ENCODE results near the gene LRRTM3.

DNA sequence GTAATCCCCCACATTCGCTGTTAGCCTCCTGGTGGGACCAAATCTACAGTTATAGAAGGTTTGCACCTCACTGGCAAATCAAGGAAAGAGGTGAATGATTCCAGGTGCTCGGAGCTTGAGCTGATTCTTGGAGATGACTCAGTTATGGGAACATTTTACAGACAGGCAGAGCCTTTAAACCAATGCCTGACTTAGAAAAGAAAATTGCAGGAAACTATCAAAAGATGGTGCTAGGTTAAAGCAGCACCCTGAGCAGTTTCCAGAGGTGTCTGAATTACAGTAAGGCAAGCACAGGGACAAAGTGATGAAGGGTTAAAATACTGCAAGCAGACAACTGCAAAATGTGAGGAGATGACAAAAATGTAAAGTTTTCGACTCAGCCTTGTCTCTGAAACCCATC lies 2.9 kb downstream of the LRRTM3 start:
- no peak for TF ChIP-seq POLR2A (IDR thresholded peaks at IDR 0.05)
- TF ChIP-seq, protein P1, sequence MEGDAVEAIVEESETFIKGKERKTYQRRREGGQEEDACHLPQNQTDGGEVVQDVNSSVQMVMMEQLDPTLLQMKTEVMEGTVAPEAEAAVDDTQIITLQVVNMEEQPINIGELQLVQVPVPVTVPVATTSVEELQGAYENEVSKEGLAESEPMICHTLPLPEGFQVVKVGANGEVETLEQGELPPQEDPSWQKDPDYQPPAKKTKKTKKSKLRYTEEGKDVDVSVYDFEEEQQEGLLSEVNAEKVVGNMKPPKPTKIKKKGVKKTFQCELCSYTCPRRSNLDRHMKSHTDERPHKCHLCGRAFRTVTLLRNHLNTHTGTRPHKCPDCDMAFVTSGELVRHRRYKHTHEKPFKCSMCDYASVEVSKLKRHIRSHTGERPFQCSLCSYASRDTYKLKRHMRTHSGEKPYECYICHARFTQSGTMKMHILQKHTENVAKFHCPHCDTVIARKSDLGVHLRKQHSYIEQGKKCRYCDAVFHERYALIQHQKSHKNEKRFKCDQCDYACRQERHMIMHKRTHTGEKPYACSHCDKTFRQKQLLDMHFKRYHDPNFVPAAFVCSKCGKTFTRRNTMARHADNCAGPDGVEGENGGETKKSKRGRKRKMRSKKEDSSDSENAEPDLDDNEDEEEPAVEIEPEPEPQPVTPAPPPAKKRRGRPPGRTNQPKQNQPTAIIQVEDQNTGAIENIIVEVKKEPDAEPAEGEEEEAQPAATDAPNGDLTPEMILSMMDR (IDR thresholded peaks at IDR 0.05) = no peak
